H4 (cell line): ENCODE data around the gene ATP23. TPM values are rescaled to one million over a fixed set of nuclear protein-coding genes. Genes with fewer than 3 reads are reported as not detected.

ENCODE experiments used
- DNase-seq: peaks from one replicate; pipeline ENCODE4 v3.0.0-alpha.2; 2015; ENCODE audit warnings: low spot score
- total RNA-seq: library from RNA; depleted of rRNA; stranded (reverse); fragments of >200 nt; shearing (Covaris generic); gene quantifications from 2 replicates; pipeline ENCODE4 v1.2.3, GENCODE V29; 2014; rRNA removed

The ATP23 gene, protein sequence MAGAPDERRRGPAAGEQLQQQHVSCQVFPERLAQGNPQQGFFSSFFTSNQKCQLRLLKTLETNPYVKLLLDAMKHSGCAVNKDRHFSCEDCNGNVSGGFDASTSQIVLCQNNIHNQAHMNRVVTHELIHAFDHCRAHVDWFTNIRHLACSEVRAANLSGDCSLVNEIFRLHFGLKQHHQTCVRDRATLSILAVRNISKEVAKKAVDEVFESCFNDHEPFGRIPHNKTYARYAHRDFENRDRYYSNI
- total RNA-seq: 28.7 and 30.0 TPM in 2 replicates

- DNase-seq: peak; percentile 92
These were observed at the start of gene ATP23 for GRCh38 chr12:57941165-57941894. ATP23 (plus strand) TSS chr12:57941567; CDS start chr12:57941702, 135 bp downstream.

GRCh38 chr12:57892232-57892972 is 49.0 kb upstream of the ATP23 start:
- no peak for DNase-seq

- DNase-seq: peak; percentile 78
These were observed 47.7 kb upstream of the ATP23 start for GRCh38 chr12:57893431-57894353.

DNA sequence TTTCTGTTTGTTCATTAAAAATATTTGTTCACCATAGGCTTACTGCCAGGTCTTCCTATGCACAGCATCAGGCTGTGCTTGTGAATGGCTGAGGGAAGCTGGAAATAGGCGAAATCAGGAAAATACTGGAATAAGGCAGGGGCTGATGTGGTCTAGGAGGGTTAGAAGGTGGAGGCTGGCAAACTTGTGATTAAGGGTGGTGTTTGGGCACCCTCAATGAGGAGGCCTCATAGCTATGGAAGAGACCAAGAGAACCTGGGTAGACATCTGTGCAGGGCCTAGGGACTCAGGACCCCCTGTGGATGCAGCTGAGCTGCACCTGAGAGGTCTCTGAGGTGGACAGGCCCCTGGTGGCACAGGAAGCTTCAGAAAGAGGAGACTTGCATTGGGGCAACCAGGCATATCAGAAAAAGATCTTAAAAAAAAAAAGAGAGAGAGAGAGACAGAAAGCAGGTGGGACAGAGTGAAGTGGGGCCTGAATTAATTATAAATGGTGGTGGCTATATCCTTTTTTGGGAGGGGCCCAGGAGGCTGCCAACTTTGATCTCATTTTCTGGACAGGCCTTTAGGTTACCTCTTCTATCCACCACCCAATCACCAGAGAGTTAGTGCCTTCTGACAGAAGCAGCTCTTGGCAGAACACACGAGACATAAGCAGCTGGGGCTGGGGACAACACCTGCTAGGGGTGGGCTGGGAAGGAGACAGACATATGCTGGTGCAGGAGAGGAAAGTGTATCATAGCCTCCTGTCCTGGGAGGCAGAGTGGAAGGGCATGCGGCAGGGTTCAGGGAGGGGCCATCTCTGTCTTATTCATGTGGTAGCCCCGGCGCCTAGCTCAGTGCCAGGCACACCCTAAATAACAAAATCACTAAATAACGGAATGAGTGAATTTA is 46.7 kb upstream of the ATP23 start:
- DNase-seq: no peak

DNA sequence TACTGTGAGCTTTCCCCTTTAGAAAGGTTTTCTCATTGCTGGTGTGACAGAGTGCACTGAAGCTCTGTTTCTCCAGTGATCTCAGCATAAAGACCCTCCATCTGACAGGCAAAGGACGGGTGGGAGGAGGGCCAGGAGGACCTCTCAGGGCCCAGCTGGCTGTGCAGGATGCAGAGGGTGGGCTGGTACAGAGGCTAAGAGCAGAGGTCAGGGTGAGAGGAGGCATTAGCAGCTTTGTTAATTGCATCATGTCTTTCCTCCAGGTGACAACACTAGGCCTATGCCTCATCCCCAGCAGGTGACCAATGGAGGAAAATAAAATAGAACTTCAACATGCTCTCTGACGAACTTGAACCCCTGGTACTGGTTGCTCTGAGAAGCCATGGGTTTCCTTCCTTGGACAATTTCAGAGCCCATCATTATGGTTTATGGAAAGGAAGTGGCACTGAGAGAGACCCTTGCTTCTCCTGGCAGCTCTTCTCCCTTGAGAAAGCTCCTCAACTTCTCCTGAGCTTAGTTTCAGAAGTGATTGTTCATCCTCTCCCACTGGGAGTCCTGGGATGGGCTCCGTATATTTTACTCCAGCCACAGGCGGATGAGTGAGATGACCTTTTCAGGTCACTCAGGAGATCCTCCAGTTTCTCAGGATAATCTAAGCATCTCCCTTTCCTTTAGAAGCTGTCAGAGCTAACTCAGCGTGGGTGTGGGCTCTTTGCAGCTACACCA is 45.8 kb upstream of the ATP23 start:
- DNase-seq: no peak

- no peak for DNase-seq
These were observed 45.3 kb upstream of the ATP23 start for GRCh38 chr12:57896115-57896433.

DNA sequence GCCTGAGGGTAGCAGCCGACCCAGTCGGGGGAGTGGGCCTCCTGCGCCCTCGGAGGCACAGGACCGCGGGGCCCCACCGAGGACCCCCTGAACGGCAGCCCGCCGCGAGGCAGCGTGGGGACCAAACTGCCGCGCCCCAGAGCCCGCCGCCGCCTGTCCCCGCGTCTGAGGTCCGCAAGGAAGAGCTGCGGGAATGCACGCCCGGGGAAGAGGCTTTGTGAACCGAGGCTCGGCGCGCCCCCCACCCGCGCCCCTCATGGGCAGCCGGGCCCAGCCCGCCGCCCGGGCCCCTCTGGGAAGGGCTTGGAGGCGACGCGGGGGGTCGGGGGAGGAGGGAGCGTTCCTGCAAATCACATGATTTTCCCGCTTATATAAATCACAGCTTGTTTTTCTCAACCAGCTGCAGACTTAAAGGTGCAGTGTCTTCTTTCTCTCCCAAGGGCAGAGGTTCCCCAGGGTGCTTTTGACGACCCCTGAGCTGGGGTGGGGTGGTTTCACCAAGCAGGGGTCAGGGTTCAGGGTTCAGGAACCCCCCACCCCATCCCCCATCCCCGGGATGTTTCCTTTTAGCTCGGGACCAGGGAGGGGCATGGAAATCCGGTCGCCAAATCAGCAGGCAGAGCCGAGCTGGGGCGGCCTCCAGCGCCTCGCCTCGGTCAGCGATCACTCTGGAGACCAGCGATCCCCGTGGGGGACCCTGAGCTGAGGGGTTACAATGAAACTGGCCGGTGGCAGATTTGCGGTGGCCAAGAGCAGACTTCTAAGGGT is 44.7 kb upstream of the ATP23 start:
- peak; percentile 62 for DNase-seq

DNA sequence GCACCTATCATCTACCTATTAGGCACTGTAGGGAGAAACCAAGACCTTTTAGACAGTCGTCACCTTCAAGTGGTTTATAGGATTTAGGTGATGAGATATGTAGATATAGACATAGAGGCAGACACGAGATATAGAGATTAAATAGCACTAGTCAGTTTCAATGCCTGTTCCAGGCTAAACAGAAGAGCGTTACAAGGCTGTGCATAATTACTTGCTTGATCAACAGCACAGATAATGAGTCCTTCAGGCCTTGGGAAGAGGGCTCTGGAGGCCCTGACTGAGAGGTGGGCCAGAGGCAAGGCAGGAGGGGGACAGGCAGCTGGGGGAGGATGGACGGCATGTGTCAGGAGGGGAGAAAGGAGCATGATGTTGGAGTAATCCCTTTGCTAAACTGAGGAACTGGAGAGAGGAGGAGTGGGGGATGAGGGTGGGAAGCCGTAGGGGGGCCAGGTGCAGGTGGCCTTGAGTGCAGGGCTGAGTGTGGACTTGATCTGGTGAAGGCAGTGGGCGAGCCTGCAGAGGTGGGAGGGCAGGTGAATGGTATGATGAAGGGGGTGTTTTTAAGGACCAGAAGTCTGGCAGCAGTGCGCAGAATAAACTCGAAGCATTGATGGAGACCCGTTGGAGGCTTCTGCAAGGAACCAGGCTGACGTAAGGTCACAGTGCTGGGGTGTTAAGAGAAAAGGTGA is 43.9 kb upstream of the ATP23 start:
- DNase-seq: no peak

GRCh38 chr12:57898308-57898970 is 42.9 kb upstream of the ATP23 start:
- DNase-seq: no peak

- peak; percentile 36 for DNase-seq
These were observed 42.2 kb upstream of the ATP23 start for GRCh38 chr12:57899010-57899662.

DNA sequence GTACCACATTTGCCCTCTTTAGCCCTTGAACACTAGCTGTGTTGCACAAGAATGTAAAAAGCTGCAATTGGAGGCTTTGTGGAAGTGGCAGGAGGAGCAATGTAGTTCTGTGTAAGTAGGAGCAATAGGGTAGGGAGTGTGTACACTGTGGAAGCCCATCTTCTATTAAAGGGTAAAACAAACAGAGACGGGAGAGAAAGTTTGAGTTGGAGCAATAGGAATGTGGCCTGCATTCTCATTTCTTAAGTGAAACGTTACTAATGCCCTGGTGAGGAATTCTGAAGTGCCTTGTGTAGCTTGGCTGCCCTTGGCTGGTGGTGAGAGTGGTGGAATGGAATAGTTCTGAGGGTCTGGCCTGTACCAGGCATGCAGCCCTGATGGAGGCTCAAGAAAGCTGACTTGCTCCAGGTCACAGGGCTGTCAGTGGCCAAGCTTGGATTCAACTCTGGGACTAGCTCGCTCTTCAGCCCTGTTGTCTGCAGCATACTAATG is 38.8 kb upstream of the ATP23 start:
- DNase-seq: no peak

DNA sequence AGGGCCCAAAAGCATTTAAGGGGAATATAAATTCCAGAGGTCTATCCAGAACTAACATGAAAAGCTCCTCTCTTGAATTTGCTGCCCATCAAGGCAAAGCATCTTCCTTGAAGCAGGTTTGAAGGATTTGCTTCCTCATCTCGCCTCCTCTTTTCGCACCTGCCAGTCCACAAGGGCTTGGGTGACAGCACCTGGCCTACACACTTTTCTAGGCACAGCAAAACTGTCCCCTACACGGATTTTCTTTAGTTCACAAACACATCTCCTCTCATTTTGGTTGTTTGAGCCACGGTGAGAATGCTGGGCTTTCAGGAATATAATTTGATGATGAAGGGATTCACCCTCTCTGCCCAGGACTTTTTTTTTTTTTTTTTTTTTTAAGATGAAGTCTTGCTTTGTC is 36.9 kb upstream of the ATP23 start:
- DNase-seq: no peak

DNA sequence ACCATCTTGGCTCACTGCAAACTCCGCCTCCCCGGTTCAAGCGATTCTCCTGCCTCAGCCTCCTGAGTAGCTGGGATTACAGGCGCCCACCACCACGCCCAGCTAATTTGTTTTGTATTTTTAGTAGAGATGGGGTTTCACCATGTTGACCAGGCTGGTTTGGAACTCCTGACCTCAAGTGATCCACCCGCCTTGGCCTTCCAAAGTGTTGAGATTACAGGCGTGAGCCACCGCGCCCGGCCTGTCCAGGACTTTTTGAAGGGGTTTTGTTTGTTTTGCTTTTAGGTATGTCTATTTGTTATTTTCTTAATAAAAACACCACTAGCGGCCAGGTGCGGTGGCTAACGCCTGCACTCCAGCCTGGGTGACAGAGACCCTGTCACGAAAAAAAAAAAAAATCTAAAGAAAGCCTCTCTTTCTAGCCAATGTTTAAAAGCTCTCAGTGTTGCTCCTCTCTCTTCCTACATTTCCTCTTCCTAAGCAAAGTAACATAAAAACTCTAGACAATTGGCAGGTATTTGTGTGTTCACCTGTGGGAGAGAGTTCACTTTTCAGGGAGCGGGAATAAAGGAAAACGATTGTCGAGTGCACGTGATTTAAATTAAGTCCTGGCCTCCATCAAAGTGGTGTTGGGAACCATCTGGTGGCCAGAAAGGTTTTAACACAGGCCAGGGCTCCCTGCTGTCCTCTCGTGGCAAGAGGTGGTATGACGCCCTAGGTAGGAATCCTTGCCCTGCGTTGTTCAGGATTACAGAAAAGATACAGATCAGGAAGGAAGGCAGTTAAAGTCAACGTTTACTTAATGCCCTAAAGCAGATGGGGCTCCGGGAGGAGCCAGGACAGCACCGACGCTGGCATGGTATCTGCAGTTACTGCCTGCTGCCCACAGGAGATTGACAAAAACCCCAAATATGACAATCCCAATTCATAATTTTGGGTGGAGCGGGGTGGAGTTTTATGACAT is 36.2 kb upstream of the ATP23 start:
- peak; percentile 86 for DNase-seq

DNA sequence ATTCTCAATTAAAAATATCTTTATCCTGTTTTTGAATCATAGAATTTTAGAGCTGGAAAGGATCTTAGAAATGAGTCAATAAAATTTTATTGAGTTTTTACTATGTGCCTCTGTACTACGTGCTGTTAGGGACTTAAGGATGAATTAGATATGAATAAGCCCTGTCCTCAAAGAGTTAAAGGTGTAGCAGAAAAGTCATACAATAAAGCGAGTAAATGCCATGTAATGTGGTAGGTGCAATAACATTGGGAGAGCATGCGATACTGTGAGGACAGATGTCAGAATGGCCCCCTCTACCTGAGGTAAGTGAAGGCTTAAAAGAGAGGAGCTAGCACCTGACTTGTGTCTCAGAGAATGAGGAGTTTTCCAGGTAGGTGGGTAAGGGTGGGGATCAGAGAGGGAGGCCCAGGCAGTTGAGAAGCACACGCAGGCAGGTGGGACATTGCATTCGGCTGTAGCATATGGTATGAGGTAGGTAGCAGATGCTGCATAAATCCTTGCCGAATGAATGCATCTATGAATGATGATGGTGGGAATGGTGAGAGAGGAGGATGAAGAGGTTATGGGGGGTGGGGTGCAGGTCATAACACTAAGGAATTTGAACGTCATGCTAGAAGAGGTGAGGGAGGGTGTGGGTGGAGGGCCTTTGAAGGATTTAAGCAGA is 35.4 kb upstream of the ATP23 start:
- DNase-seq: no peak

- no peak for DNase-seq
These were observed 34.5 kb upstream of the ATP23 start for GRCh38 chr12:57906821-57907220.

- no peak for DNase-seq
These were observed 34.1 kb upstream of the ATP23 start for GRCh38 chr12:57907281-57907680.
